Body of pancreas (tissue), 4 donors: ENCODE measurements around the gene PTGFRN. TPM values are rescaled to one million over a fixed set of nuclear protein-coding genes. Genes with fewer than 3 reads are reported as not detected.

Experiments used
- ATAC-seq: fragments of 150-250 bp; one replicate; pipeline ENCODE4 v1.9.1; 2016
- DNase-seq, 4 donors: peaks; one replicate each; pipeline ENCODE4 v3.0.0-alpha.2; 2019
- H3K27ac ChIP-seq, 4 donors: fragments of 200-600 bp; sonication (generic); 1 replicate in 3 of 4; 2 replicates in 1 of 4; pipeline versions ENCODE4 v1.5.1 to v1.6.1; 2016 to 2019; ENCODE audit warnings: mild to moderate bottlenecking in 1 of 4, mixed read lengths in 1 of 4, moderate library complexity in 1 of 4
- H3K27me3 ChIP-seq, 2 donors: fragments of 200-600 bp; sonication (generic); one replicate each; pipeline ENCODE4 v1.6.0; 2016; ENCODE audit warnings: mild to moderate bottlenecking in 1 of 2
- H3K36me3 ChIP-seq, 2 donors: fragments of 200-600 bp; sonication (generic); replicated peaks in 1 of 2; 2 replicates each; pipeline ENCODE4 v1.5.1; 2016; ENCODE audit warnings: low read depth in 2 of 2; ENCODE audit not compliant: insufficient read depth in 1 of 2
- H3K4me1 ChIP-seq: fragments of 200-600 bp; sonication (generic); one replicate; pipeline ENCODE4 v1.6.0; 2016
- H3K4me3 ChIP-seq, 2 donors: fragments of 200-600 bp; sonication (generic); 1 replicate in 1 of 2; 2 replicates in 1 of 2; pipeline ENCODE4 v1.5.1; 2016 to 2019
- H3K9me3 ChIP-seq, 3 donors: fragments of 200-600 bp; sonication (generic); 1 replicate in 2 of 3; 2 replicates in 1 of 3; pipeline ENCODE4 v1.5.1; 2016
- POLR2A ChIP-seq, 3 donors: fragments of 450-650 bp; IDR thresholded peaks; one replicate each; pipeline ENCODE4 v1.6.1; 2016; ENCODE audit warnings: antibody characterized with exemption in 3 of 3, mild to moderate bottlenecking in 2 of 3
- WGBS, 2 donors: methylation state at CpG; one replicate each; pipeline ENCODE4 v1.1.5; 2017; 5-methylcytosine and 5-hydroxymethylcytosine counted together
- intact Hi-C: fragments of 100-400 bp; cut with DNase I; formaldehyde crosslinking; loops from one replicate; pipeline ENCODE4 v1.15.1; 2023
- total RNA-seq, 2 donors: library from RNA; depleted of rRNA; stranded (reverse); fragments of >200 nt; gene quantifications; one replicate each; pipeline ENCODE4 v1.1.0, GENCODE V29; 2016
- TF ChIP-seq, protein P1 (sequence below), 7 experiments: fragments of 450-650 bp in 4 of 7; fragments of 200-600 bp in 3 of 7; sonication (generic) in 3 of 7; IDR thresholded peaks; one replicate each; pipeline ENCODE4 v1.5.1; 2016 to 2019; ENCODE audit warnings: antibody characterized with exemption in 7 of 7

The PTGFRN gene
- total RNA-seq, 2 donors from 2014 or later = 35.0 to 76.8 TPM

DNA sequence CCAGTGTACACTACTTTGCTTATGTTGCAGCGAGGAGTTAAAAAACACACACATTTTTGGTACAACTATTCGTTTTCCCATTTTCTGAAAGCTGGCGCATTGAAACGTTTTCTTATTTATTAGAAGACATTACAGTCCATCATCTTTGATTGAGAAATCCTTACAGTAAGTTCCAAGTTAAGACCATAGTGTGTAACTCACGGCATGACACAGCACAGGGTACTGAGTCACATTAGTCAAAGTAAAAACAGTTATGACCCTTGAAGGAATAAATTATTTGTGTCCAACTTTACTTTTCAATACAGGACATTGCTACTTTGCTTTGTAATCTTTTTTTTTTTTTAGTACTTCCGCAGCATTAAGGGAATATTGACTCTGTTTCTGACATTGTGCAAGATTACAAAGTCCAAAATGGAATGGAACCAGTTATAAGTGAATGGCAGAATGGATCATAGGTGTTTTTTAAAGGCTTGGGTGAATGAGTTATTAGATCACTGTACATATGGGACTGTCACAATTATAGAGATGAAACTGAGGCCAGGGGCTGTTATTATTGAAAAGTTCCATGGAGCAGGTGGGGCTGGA is 11.7 kb downstream of the PTGFRN start:
- peak overlapping the region in 2 of 4 donors; percentile 3 to 15 for H3K27ac ChIP-seq
- no peaks in the 10 kb centered on the region for H3K36me3 ChIP-seq
- H3K4me1 ChIP-seq = peaks cover 43% of the 10 kb centered on the region
- no peak for DNase-seq
- H3K9me3 ChIP-seq = no peaks in the 10 kb centered on the region
- H3K27me3 ChIP-seq = no peaks in the 10 kb centered on the region
- H3K4me3 ChIP-seq = no peak overlapping the region
- ATAC-seq = peak; percentile 77
- intact Hi-C loops = no loop called here
- 51 to 57% methylated on average over 6 of the region's 6 CpGs for WGBS, 2 donors
- no peak for TF ChIP-seq POLR2A (IDR thresholded peaks at IDR 0.05)
- TF ChIP-seq, protein P1, sequence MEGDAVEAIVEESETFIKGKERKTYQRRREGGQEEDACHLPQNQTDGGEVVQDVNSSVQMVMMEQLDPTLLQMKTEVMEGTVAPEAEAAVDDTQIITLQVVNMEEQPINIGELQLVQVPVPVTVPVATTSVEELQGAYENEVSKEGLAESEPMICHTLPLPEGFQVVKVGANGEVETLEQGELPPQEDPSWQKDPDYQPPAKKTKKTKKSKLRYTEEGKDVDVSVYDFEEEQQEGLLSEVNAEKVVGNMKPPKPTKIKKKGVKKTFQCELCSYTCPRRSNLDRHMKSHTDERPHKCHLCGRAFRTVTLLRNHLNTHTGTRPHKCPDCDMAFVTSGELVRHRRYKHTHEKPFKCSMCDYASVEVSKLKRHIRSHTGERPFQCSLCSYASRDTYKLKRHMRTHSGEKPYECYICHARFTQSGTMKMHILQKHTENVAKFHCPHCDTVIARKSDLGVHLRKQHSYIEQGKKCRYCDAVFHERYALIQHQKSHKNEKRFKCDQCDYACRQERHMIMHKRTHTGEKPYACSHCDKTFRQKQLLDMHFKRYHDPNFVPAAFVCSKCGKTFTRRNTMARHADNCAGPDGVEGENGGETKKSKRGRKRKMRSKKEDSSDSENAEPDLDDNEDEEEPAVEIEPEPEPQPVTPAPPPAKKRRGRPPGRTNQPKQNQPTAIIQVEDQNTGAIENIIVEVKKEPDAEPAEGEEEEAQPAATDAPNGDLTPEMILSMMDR (IDR thresholded peaks at IDR 0.05) = no peak

DNA sequence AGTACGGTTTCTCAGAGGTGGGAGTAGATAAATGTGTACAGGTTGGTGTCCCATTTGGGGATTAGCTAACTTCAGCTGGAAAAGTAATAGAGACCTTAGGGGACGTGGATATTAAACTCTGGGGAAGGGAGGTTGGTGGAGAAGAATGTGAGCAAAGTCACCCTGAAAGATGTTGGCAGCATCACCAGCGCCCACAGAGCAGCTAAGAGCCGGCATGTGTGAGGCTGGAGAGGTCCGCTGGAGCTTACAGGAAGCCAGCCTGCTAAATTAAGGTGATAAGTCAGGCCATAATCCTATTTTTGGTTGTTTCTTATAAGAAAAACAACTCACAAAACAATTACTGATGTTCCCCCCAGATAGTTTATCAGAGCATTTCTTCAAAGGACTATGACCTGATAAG is 12.2 kb downstream of the PTGFRN start:
- H3K36me3 ChIP-seq = no peaks in the 10 kb centered on the region
- no peak for TF ChIP-seq POLR2A (IDR thresholded peaks at IDR 0.05)
- TF ChIP-seq, protein P1 (IDR thresholded peaks at IDR 0.05) = no peak
- intact Hi-C loops = no loop called here
- ATAC-seq (no peak), DNase-seq (no peak)
- 88 to 91% methylated on average over 5 of the region's 5 CpGs for WGBS, 2 donors
- H3K4me3 ChIP-seq = no peak overlapping the region
- H3K9me3 ChIP-seq = no peaks in the 10 kb centered on the region
- peak overlapping the region in 1 of 4 donors; percentile 12 for H3K27ac ChIP-seq
- peaks cover 38% of the 10 kb centered on the region for H3K4me1 ChIP-seq
- no peaks in the 10 kb centered on the region for H3K27me3 ChIP-seq

DNA sequence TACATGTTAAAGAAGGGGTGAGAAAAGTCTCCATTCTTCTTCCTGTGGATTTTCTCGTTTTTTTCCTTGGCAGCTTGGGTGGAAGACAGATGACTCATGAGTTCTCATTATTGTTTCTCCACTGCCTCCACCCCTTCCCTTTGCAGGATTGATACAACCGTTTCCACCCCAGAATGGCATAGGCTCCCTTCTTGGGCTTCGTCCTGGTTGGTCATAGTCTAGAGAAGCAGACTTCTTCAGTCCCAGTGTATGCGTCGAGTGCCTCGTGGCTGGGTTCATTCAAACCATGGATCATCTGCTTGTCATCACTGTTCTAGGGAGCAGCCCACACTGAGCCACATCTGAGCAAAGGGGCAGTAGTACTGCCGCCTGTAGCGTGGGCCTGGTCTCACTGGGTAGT is 13.7 kb downstream of the PTGFRN start:
- H3K27me3 ChIP-seq = no peaks in the 10 kb centered on the region
- ATAC-seq (no peak), DNase-seq (no peak)
- no peak overlapping the region for H3K4me3 ChIP-seq
- intact Hi-C loops = no loop called here
- no peak overlapping the region for H3K27ac ChIP-seq
- H3K9me3 ChIP-seq = no peaks in the 10 kb centered on the region
- no peak for TF ChIP-seq POLR2A (IDR thresholded peaks at IDR 0.05)
- TF ChIP-seq, protein P1 (IDR thresholded peaks at IDR 0.05) = no peak
- H3K36me3 ChIP-seq = no peaks in the 10 kb centered on the region
- 77 to 83% methylated on average over 8 of the region's 8 CpGs for WGBS, 2 donors
- H3K4me1 ChIP-seq = peaks cover 30% of the 10 kb centered on the region

DNA sequence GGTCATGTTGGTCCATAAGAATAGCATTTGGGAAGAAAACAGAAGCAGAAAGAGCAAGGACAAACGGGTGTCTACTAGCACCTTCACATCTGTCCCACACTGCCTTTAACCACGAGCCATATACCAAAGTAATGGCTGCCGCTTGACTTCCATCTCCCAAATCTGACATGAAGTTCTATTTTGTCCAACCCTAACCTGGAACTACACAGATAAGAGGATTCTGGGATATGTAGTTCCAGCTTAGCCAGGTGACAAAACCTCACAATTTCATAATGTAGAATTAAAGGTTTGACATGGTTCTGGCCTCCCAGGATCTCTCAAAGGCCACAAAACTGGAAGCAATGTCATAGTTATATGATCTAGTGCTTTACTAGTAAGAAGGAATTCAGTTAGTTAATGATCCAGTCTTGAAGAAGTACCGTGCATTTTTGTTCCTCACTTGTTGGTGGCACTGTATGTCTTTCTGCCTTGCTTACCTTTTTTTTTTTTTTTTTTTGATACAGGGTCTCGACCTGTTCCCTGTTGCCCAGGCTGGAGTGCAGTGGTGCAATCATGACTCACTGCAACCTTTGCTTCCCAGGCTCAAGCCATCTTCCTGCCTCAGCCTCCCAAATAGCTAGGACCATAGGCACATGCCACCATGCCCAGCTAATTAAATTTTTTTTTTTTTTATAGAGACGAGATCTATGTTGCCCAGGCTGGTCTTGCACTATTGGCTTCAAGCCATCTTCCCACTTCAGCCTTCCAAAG is 17.5 kb downstream of the PTGFRN start:
- intact Hi-C loops = no loop called here
- no peak for DNase-seq
- 93 to 94% methylated on average over 6 of the region's 6 CpGs for WGBS, 2 donors
- no peak overlapping the region for H3K4me3 ChIP-seq
- no peaks in the 10 kb centered on the region for H3K27me3 ChIP-seq
- no peak for ATAC-seq
- H3K36me3 ChIP-seq = no peaks in the 10 kb centered on the region
- no peak overlapping the region for H3K27ac ChIP-seq
- no peak for TF ChIP-seq POLR2A (IDR thresholded peaks at IDR 0.05)
- TF ChIP-seq, protein P1 (IDR thresholded peaks at IDR 0.05) = no peak
- H3K4me1 ChIP-seq = no peaks in the 10 kb centered on the region
- no peaks in the 10 kb centered on the region for H3K9me3 ChIP-seq
